ENCODE measurements around the gene EYA4. TPM values are rescaled to one million over a fixed set of nuclear protein-coding genes. Genes with fewer than 3 reads are reported as not detected.

EYA4 gene
- total and polyA plus RNA-seq, 2 donors (not counting 3 experiments of a cell fraction or from before 2014, with no cell fraction given) = not detected

GRCh38 chr6:133467982-133468380 is 226.8 kb downstream of the EYA4 start:
- CTCF ChIA-PET = no interaction called here
- FAIRE-seq = no peak
- dilution Hi-C loops (cut with MboI; ENCODE audit: extremely low pct_ligation_motif_present, low sequenced_read_pairs) = no loop called here

More at GRCh38 chr6:133467982-133468380, 226.8 kb downstream of the EYA4 start:
- Histone ChIP-seq H3K4me3 (replicated peaks in 1 of 3; ENCODE audit: insufficient read depth in 1 of 3, low read depth in 1 of 3, low read length in 3 of 3) (no peak overlapping the region), H3K27ac (ENCODE audit: insufficient read depth, low read depth, low read length) (no peak overlapping the region), H3K36me3 (ENCODE audit: control insufficient read depth in 2 of 2, extremely low read depth in 1 of 2, insufficient read depth in 2 of 2, low read length in 2 of 2) (no peaks in the 10 kb centered on the region), H4K20me1 (replicated peaks; ENCODE audit: control insufficient read depth, extremely low read depth, insufficient read depth, low read length) (no peaks in the 10 kb centered on the region), H3K9ac (replicated peaks; ENCODE audit: extremely low read depth, insufficient read depth, low read length) (no peak overlapping the region), H3K27me3 (ENCODE audit: control insufficient read depth in 2 of 2, insufficient read depth in 2 of 2, low read length in 2 of 2) (no peaks in the 10 kb centered on the region), H3K4me2 (ENCODE audit: insufficient read depth, low read length) (no peak overlapping the region), H2AFZ (ENCODE audit: low read depth, low read length) (no peak overlapping the region), H3K79me2 (ENCODE audit: control insufficient read depth, insufficient read depth, low read length) (no peaks in the 10 kb centered on the region), H3K4me1 (ENCODE audit: control insufficient read depth, extremely low read depth, insufficient read depth, low read length) (no peaks in the 10 kb centered on the region), H3K9me1 (replicated peaks; ENCODE audit: control insufficient read depth, extremely low read depth, insufficient read depth, low read length) (no peaks in the 10 kb centered on the region), H3K9me3 (replicated peaks; ENCODE audit: control insufficient read depth, insufficient read depth, low read length) (no peaks in the 10 kb centered on the region)
- TF ChIP-seq MYC (IDR thresholded peaks at IDR 0.05; ENCODE audit: low read depth, low read length) (no peak), POLR2AphosphoS5 (IDR thresholded peaks at IDR 0.05; ENCODE audit: insufficient read depth, low read depth, low read length) (no peak), CTCF (IDR thresholded peaks at IDR 0.05; ENCODE audit: extremely low read depth in 1 of 2, insufficient read depth in 1 of 2, low read depth in 1 of 2, low read length in 2 of 2) (no peak), GATA2 (IDR thresholded peaks at IDR 0.05; ENCODE audit: insufficient read depth, insufficient read length, low read depth, low read length) (no peak), FOS (IDR thresholded peaks at IDR 0.05; ENCODE audit: borderline replicate concordance, insufficient read depth, low read length) (no peak), POLR2A (IDR thresholded peaks at IDR 0.05; ENCODE audit: low read depth, low read length) (no peak), MAX (IDR thresholded peaks at IDR 0.05; ENCODE audit: insufficient read depth, insufficient read length) (no peak), JUN (IDR thresholded peaks at IDR 0.05; ENCODE audit: borderline replicate concordance, insufficient read depth, insufficient read length, low read depth) (no peak), EZH2 (IDR thresholded peaks at IDR 0.05; ENCODE audit: borderline replicate concordance, low read depth, low read length, severe bottlenecking) (no peak)
- BruUV-seq (replicated peaks) = no TSS peak
- no peak for DNase-seq (ENCODE audit: low read depth, low spot score)
- intact Hi-C loops (cut with micrococcal nuclease) = no loop called here
- POLR2A ChIA-PET = no interaction called here
